GM13977 (cell line): ENCODE data around the gene MPC1.

ENCODE experiments used
- DNase-seq: peaks from one replicate; pipeline ENCODE4 v3.0.0; 2012; ENCODE audit warnings: low spot score
- in situ Hi-C: fragments of 300-500 bp; cut with MboI; formaldehyde crosslinking; loops from one replicate; pipeline ENCODE4 v1.12.0; 2022; ENCODE audit warnings: low sequenced_read_pairs, low pct_unique_long_range_greater_than_20kb, mixed read lengths, inconsistent platforms; ENCODE audit not compliant: unreplicated experiment
- TF ChIP-seq, protein P1 (sequence below): IDR thresholded peaks from 2 replicates; pipeline ENCODE4 v1.5.1; 2012; ENCODE audit warnings: mild to moderate bottlenecking, control low read depth; ENCODE audit not compliant: insufficient read depth; ENCODE audit errors: extremely low read depth, missing control alignments

Gene MPC1

DNA sequence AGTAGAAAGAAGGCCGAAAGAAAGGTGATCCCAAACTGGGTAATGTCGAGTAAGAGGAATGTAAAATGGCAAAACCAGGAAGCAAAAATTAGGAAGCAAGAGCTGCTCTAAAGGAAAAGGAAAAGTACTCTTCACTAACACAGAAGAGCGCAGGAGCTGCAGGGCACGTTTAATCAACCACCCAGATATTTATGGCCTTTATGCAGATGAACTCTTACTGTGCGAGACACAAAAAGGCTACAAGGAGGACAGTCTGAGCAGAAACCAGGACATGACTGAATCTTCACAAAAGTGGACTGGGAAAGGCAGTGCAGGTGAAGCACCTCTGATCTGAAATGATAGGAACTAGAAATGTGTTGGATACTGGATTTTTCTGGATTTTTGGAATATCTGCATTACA, 59.3 kb downstream of the MPC1 start:
- TF ChIP-seq, protein P1, sequence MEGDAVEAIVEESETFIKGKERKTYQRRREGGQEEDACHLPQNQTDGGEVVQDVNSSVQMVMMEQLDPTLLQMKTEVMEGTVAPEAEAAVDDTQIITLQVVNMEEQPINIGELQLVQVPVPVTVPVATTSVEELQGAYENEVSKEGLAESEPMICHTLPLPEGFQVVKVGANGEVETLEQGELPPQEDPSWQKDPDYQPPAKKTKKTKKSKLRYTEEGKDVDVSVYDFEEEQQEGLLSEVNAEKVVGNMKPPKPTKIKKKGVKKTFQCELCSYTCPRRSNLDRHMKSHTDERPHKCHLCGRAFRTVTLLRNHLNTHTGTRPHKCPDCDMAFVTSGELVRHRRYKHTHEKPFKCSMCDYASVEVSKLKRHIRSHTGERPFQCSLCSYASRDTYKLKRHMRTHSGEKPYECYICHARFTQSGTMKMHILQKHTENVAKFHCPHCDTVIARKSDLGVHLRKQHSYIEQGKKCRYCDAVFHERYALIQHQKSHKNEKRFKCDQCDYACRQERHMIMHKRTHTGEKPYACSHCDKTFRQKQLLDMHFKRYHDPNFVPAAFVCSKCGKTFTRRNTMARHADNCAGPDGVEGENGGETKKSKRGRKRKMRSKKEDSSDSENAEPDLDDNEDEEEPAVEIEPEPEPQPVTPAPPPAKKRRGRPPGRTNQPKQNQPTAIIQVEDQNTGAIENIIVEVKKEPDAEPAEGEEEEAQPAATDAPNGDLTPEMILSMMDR, result no peak
- in situ Hi-C loops, result loop anchor here (10.0 kb wide), 1 partner anchor 61 kb away; the partner anchor contains the start of gene MPC1
- no peak for DNase-seq

DNA sequence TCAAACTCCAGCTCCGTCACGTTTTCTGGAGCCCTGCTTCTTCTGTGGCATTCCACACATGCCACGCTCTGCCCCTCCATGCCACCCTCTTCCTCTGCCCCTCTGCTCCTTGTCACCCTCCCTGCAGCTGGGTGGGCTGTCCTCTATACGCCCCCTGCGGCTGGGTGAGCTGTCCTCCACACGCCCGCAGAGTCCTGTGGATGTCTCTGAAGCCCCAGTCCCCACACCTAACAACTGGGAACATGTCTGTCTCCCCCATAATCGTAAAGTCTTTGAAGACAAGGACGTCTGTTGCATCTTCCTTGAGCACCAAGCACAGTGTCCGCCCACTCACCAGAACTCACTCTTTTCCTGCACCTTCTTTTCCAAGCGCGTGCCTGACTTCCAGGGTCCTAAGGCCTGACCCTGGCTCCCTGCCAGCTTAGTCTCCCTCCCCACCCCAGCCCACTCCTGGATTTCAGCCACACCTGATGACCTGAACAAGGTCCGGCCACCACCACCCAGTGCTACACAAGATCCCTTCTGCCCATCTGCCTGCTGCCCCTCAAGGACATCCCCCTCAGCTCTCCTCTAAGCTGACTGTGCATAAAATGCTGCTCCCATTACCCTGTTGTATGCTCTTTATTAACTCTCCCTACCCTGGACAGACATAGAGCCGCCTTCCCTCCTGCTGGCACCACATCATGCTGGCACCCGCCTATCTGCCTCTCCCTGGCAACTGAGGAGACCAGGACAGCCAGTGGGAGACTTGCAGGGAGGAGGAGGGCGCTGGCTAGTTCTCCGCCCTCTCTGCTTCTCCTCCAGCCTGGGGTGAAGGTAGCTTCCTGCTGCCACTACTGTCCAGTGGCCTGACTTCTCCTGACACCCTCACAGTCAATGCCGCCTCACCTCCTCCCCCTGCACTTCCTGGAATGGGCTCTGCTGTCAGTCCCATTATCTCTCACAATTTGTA, 63.8 kb downstream of the MPC1 start:
- TF ChIP-seq, protein P1, result no peak
- in situ Hi-C loops, result no loop called here
- DNase-seq, result no peak

DNA sequence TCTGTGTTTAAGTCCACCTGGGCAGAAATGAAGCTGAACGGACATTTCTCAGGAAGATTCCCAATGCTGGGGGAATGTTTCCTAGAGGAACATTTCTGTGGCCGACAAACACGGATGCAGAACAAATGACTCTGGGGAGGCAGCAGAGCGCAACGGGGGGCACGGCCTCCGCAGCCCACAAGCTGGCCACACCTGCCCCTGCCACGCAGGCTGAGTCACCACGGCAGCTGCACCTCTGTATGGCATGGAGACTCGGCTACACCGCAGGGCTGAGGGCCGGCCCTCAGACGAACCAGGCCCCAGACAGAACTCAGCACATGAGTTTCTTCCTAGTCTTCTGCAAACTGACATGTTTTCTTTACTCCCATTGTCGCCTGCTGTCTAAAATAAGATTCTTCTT, 64.5 kb downstream of the MPC1 start:
- DNase-seq, result no peak
- in situ Hi-C loops, result no loop called here
- TF ChIP-seq, protein P1, result no peak

DNA sequence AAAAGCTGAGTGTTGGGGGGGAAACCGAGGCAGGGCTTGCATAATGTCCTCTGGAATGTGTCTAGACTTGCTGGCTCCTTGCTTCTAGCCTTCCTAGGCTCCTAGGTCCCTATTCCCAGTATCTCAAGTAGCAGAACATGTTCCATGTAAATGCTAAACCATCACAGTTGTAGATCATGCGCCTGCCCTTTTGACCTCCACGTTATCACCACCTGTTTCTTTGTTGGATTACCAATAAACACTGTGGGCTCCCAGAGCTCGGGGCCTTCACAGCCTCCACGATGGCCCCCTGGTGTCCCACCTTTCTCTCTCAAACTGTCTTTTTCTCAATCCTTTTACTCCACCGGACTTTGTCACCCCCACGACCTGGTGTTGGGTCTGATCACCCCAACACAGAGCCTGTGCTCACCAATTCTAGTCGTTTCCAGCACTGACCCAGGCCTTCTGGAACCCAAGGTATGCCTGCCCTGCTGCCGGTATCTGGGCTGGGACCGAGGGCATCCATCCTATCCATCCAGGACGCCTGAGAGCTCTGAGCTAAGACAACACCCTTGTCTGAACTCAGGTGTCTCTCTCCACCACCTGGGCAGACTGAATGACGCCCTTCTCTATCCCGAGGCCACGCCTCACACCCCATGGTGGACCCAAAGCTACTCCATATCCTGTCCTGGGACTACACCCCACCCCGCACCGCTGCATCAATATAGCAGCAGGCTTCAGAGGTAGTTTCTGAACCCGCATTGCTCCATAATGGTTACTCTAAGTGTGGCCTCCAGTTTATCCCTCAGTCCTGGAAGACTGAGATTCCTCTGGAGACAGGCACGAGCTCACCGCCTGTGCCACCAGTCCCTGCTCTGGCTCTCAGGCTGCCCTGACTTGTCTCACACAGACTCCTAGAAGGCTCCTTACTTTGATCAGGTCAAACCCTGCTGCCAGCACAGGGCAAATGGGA, 65.2 kb downstream of the MPC1 start:
- no peak for DNase-seq
- in situ Hi-C loops, result no loop called here
- TF ChIP-seq, protein P1, result no peak

DNA sequence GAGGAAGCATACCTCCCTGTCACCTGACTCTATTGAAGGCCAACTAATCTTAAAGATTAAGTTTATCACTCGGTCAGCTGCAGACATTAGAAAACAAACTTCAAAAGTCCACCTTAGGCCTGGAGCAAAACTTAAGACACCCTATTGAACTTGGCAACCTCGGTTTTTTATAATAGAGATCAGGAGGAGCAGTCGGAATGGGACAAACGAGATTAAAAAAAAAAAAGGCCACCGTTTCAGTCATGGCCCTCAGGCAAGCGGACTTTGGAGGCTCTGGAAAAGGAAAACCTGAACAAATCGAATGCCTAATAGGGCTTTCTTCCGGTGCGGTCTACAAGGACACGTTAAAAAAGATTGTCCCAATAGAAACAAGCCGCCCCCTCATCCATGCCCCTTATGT, 67.3 kb downstream of the MPC1 start:
- TF ChIP-seq, protein P1, result no peak
- in situ Hi-C loops, result no loop called here
- no peak for DNase-seq
